HG02938 (cell line): ENCODE data around the gene POLR2F.

Source experiments
- ATAC-seq: cut with Tn5 transposase; IDR thresholded peaks from one replicate; pipeline ENCODE4 v1.9.1; 2021; ENCODE audit warnings: mild to moderate bottlenecking, moderate library complexity; ENCODE audit not compliant: unreplicated experiment

Gene POLR2F

DNA sequence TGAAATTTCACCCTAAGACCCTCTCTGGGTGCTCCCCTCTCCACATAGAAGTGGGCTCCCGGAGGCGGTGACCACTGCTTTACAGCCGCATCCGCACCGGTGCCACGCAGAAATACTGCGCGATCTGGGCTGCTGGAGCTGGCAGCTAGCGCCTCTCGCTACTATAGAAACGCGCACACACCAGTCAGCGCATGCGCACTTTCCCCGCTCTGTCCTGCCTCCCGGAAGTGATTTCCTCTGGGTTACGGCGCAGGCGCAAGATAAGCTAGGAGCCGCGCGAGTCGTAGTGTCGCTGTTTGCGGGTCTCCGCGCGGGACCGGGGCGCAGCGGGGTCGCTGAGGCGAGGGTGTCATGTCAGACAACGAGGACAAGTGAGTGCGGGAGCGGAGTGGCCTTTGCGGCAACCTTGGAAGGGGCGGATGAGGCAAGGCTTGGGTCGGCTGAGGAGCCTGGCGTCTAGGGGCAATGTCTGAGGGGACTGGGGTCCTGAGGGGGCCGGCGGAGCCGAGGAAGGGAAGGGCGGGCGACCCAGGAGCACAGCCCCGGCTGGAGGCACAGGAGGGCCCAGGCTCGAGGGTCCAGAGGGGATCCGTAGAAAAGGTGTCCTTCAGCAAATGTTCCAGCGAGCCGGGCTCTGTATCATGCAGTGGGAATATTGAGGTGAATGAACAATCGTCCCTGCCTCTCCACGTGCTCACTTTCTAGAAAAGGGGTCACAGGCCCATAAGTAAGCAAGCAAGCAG is at the start of gene POLR2F, which contains the start of gene C22orf23:
TSS of gene POLR2F (plus strand) at position 263 of the 743 bp plus-strand sequence. CDS start at position 352, 89 bp downstream.
TSS of gene C22orf23 (minus strand) at position 165 of the 743 bp plus-strand sequence. CDS start 452 bp downstream, outside the sequence.
- peak; percentile 80 for ATAC-seq

DNA sequence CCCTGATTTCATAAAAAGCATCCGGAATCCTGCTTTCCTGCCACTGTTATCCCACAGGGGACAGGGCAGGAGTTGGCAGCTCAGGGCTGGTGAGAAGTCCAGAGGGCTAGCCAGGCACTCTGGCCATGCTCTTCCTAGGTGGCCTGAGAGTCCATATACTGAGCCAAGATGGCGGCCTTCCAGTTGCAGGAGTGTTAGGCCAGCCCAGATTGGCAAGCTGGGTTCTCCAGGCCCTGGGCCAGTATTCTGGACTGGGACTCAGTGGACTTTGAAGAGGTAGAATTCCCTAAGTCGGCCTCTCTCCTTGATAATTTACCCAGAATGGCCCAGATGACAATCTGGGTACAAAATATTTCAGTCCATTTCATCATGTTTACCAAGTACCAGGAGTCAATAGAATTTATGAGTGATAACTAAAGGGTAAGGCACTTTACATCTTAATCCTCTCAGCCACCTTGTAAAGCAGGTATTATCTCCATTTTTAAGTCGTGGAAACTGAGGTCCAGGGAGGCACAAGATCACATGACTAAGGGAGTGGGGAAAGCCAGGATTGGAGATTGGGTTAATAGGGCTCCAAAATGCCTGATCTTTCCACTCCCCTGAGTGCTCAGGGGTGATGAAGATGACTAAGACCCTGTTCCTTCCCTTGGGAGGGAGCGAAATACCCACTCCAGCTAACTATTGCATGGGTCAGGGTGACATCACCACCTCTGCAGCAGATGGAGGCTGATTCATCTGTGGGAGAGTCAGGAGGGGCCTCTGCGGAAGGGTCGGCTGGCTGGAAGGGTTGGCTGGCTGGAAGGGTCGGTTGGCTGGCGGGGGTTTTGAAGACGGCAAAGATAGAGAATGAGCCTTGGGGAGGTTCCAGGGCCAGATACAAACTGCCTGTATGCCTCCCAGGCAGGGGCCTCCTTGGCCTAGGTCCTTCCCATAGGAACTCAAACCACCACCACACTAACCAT is 48.6 kb upstream of the POLR2F start:
- no peak for ATAC-seq

DNA sequence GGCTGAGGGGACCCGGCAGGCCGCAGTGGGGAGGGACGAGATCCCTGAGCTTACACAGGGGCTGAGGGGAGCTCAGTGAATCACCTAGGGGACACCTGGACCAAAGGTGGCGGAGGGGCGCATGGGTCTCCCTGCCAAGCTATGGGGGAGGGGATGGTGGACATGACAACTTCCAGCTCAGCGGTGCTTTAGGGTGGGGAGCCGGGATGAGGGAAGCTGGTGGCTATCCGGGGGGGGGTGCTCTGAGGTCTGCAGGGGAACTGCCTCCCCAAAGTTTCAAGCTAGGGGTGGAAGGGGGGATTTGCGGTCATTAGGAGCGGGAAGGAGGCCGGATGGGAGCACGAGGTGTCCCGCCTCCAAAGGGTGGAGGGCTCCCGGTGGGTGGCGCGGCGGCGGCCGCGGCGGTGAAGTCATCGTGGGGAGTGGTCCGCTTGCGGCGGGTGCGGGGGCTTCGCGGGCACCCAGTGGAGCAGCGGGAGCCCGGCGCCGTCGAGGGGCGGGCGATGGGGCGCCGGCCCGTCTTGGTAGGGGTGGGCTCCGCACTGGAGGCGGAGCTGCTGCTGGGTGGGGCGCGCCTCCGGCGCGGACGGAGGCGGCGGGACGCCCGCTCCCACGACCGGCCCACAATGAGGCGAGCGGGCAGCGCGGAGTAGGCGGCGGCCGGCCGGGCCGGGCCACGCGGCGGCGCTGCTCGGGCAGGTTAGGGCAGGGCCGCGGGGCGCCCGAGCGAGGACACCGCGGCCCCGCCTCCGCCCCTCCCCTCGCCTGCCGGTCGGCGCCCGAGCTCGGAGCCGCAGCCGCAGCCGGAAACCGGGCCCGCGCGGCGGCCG is 47.8 kb upstream of the POLR2F start, which contains the start of gene MICALL1:
TSS of gene MICALL1 (plus strand) at position 764 of the 830 bp plus-strand sequence. CDS start 126 bp downstream, outside the sequence.
- peak; percentile 55 for ATAC-seq

- ATAC-seq = peak; percentile 18
Observed at GRCh38 chr22:37906364-37907008, 47.0 kb upstream of the POLR2F start.

DNA sequence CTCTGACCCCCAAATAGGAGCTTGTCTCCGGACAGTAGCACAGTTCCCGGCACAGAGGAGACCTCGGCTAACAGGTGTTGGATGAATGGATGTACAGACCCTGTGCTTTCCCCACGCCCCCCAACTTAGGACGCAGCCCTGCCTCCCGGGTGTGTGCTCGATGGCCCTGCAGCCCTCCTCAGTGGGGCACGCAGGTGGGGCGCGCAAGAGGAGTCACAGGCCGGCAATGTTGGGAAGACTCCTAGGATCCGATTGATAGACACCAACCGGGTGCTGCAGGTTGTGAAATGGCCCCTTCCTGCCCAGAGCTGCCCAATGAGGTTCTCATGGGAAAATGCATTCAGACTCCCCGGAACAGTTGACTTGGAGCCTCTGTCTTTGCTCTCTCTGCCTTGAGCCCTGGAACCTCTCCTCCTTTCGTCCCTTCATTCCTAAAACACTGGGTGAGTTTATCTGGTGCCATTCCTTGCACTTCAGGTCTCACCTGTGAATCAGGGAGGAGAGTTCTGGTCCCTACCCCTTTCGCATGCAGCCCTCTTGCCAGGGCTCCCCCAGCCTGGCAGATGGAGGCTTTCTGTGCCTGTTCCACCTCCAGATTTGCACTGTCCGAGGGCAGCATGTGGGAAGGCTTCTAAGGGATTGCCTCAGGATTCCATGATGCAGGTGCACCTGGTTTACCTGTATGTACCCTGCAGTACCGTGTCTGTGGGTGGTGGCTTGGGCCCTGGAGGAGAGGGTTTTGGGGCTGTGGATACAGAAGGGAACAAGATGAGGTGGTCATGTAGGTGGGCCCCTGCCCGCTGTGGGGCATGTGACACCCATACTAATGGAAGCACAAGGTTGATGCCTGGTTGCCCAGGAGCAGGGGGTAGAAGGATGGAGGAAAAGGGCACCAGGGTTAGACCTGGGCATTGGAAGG is 46.2 kb upstream of the POLR2F start:
- ATAC-seq = no peak

DNA sequence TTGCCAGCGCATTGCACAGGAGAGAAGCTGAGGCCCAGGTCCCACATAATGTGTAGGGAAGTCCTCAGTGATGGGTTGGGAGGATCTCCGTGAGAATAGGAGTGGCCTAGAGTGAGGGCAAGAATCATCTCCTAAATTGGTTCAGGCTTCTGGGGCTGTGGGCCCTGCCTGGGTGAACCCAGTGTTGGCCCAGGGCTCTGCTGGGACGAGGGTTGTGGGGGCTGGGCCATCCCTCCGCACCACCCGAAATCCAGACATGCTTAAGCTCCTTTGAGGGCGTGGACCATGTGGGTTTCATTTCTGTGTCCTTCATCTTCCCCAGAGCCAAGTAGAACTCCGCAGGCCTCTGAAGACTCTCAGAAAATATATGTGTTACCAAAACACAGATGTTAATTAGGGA is 43.7 kb upstream of the POLR2F start:
- ATAC-seq = no peak

DNA sequence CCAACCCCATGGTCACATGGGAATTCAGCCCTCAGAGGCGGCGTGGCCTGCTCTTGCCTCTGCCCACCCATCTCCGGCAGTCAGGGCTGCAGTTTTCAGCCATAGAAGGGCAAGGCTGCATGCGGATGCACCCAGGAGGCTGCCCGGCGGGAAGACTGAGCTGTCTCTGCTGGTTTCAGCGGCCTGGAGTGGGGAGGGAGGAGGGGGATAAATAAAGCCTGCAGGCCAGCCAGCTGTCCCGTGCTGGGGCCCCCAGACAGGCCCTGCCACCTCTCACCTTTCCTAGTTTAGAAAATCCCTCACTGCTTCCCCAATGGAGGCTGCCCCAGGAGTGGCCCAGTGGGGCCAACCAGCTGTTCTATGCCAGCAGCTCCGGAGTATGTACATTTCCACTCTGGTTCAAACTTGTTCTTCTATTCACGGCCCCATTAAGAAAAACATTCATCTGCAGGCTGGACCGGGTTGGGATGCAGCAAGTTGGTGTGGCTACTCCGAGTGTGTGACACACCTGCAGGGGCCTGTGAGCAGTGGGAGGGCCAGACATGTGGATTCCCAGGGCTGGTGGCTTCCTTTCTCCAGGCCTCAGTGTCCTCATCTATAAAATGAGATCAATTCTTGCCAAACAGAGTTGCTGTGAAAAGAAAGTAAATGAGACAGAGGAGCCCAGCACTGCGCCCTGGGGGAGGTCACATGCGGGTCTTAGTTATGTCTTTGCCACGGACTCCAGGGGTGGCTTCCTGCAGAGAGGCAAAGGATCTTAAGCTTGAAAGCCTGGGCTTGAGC is 42.4 kb upstream of the POLR2F start:
- no peak for ATAC-seq

DNA sequence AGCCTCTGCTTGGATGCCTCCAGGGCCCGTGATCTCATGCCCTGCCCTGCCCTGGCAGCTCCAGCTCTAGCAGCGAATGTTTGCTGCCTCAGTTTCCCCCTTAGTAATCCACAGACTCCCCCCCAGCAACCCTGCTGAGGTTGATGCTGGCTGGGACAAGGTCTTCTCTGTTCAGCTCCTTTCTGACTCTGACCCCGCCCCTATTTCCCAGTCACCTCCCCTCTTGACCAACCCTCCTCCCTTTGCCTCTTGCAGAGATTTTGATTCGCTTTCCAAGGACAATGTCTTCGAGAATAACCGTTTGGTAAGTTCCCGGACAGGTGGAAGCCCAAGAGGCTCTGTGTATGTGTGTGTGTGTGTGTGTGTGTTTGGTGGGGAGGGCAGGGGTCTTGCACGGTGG is 41.8 kb upstream of the POLR2F start:
- ATAC-seq = no peak

- no peak for ATAC-seq
Observed at GRCh38 chr22:37912171-37912570, 41.3 kb upstream of the POLR2F start.

GRCh38 chr22:37913233-37913721 is 40.2 kb upstream of the POLR2F start:
- ATAC-seq = no peak

DNA sequence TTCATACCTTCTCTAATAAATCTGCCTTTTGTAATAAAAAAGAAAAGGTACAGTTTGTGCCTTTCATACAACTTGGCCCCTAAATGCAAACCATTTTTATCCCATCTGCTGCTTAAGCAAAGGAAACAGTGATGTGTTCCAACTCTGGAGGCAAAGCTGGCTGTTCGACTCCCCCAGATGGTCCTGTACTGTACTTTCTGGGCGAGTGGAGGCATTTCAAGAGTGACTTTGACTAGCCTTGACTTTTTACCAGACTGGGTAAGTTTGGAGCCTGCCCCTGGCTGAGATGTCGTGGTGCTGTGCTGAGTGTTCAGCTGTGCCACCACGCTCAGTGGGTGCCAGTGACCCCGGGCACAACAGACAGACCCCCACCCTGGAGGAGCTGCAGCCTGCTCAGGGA is 37.2 kb upstream of the POLR2F start:
- no peak for ATAC-seq

- ATAC-seq = no peak
Observed at GRCh38 chr22:37917874-37918548, 35.5 kb upstream of the POLR2F start.

- ATAC-seq = no peak
Observed at GRCh38 chr22:37918580-37919270, 34.8 kb upstream of the POLR2F start.

GRCh38 chr22:37920126-37920525 is 33.4 kb upstream of the POLR2F start:
- no peak for ATAC-seq

DNA sequence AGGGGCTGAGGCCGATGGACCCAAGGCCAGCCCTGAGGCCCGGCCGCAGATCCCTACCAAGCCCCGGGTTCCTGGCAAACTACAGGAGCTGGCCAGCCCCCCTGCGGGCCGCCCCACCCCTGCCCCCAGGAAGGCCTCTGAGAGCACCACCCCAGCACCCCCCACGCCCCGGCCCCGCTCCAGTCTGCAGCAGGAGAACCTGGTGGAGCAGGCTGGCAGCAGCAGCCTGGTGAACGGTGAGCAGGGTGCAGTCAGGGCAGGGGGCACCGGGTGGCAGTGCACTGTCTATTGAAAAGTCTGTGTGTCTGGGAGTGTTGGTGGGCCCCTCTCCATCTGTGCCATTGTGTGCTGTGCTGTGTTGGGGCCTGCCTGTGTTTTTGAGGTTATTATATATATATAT is 31.3 kb upstream of the POLR2F start:
- ATAC-seq = no peak

DNA sequence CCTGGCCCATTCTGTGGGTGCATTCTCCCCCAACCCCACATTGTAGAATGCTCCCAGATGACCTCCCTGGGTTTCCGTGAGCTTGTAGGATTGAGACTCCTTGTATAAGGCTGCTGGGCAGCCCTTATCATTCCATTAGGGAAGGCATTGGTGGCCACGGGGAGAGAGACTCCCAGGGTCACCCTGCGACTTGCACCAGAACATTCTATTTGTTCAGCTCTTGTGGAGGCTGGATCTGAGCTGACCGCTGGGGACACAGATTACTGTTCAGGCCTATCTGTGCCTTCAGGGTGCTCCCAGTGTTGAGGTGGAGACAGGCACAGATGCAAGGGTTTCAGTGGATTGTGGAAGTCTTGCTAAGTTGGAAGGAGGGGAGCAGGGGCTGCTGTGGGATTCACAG is 29.6 kb upstream of the POLR2F start:
- ATAC-seq = no peak
